Activated CD4-positive, alpha-beta T cell treated with anti-CD3 and anti-CD28 coated beads, Interleukin-2, Interleukin-6, amounts not matched to agents 100 ng/mL and 50 ng/mL, durations not matched to agents 16 hours and 8 hours (primary cell): ENCODE results near the gene TMEM63A.
"Not testable (repeated sequence)": the region's sequence is repeated elsewhere in the genome, so short reads cannot be mapped to it uniquely, and the experiment has no call there.

Experiments
- DNase-seq: peaks from one replicate; pipeline ENCODE4 v3.0.0-alpha.2; 2020

TMEM63A gene

DNA sequence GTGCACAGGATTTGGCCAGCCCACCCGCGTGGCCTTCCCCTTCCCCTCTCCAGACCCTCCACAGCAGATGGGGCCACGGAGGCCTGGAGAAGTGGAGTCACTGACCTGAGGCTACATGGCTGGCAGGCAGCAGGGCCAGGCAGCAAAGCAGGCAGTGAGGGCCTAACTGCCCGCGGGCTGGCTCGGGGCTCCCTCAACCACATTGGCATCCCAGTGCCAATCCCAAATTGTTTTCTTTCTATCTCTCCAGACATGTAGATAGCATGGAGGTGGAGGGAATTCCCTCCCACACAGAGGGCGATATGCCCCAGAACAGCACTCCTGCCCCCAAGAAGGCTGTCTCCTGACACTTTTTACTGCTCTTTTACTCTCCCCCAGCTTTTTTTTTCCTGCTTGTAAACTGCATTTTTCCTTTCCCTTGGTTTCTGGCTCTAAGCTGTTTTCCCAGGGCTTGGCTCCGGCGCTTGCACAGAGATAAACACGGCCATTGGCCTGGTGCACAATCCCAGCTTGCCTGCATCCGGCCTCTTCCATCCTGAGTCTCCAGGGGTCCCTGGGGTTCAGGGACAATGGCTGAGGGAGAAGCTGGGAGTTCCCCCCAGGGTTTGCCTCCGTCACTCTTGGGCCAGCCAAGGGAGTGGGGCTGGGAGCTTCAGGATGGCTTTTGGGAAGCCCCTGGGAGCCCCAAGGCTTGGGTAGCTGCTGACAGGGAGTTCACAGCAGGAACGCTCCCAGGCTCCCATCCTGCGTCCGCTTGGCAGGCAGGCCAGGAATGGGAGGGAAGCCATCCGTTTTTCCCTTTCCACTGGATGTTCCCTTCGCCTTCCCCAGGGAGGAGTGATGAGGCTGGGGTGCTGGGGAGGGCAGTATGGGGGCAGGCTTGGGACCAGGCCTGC is 65.3 kb downstream of the TMEM63A start:
- DNase-seq = no peak

DNA sequence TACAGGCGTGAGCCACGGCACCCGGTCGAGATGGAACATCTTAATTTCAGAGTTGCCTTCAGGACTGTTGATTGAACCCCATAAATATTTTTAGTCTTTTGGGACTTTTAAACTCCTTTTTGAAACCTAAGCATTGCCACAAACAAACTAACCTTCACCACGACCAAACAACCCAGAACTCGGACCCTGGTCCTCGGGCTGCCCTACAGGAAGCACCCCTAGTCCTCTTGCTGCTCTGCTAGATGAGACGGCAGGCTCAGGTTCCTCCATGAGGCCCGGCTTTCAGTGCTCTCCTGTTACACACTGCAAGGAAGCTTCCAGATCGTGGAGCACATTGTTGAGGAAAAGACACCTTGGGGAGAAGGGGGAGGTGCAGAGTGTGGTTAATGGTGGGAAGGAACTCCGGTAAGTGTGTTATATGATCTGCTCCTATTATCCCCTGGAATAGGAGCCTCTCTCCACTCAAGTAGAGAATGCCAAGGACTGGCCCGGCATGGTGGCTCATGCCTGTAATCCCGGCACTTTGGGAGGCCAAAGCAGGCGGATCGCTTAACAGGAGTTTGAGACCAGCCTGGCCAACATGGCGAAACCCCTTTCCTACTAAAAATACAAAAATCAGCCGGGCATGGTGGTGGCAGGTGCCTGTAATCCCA is 66.5 kb downstream of the TMEM63A start:
- no peak for DNase-seq

DNA sequence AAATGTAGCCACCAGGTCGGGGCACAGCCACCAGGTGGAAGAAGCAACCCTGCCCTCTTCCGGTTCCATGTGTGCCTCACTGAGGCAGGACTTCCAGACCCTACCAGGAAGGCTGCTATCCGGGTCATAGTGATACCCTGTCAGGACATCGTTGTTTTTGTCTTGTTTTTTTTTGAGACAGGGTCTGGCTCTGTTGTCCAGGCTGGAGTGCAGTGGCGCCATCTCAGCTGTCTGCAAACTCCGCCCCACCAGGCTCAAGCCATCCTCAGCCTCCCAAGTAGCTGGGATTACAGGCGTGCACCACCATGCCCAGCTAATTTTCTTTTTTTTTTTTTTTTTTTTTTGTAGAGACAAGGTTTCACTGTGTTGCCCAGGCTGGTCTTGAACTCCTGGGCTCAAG is 67.1 kb downstream of the TMEM63A start:
- DNase-seq = not testable (repeated sequence)

DNA sequence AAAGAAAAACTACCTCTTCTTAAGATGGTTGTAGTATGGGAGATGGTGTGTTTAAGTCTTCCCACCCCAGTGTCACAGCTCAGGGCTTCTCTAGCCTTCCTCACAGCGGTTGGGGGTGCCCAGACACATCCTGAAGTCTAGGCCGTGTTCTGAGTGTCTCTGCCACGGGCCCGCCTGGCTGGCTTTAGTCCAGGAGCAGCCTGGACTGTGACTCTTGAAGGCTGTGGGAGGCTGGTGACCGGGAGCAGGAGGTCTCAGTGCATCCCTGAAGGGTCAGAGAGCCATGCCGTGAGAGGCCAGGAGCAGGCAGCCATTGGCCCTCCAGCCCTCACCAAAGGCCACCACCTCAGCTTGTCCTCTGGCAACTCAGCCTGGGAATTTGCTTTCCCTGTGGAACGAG is 67.8 kb downstream of the TMEM63A start:
- DNase-seq = no peak

DNA sequence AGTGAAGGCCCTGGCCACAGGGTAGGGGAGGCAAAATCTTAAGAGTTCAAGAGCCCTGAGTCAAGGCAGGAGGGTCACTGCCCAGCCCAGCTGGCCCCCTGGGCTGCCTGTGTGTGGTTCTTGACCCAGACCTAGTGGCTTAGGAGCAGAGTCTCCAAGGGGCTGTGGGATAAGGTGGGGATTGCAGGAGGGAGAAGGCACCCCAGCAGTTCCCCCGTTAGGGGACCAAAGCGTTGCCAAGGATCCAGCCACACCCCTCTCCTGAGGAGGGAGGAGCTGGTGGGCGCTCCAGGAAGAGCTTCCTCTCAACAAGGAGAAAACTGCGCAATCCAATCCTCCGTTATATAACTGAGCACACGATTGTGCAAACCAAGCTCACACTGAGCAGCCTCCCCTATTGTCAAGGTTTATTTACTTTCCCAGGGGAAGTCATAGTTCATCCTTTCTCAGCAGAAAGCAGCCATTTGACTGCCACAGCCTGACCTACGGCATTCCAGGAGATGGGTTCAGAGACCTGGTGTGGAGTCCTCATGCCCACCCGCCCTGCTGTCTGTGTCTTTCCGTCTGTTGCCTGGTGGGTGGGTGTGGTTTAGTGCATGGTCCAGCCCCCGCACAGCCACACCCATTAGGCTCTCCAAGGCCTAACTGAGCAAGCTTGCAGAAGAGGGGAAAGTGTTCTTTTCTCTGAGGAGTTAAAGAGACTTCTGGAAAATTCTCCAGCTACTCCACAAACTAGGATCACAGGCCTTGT is 68.8 kb downstream of the TMEM63A start:
- no peak for DNase-seq

DNA sequence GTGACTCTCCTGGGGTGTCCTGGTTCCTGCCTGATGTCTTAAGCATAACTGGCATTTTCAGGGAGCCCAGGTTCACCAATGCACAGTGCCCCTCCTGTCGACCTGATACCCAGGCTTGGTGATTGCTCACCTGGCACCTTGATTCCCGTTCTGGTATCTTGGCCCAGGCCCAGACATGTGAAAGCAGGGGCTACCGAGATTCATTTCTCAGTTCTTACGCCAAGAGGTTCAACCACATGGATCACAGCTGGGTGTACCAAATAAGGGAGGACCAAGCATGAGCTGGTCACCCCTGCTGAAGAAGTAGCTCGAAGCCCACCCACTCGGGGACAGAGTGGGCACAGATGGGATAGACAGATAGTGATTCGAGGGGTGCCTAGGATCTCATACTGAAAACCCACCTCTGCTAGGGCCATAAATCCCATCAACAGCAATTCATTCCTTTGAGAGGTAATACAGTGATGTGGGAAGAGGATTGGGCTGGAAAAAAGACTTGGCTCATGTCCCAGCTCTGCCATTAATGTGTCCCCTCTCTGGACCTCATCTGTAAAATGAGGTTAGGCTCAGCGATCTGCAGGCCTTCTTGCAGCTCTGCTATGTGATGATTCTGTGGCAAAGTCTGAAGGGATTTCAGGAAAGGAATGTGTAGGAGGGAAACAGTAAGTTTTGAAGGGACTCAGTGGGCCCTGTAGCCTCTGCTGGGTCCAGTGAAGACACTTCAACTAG is 69.5 kb downstream of the TMEM63A start:
- DNase-seq = no peak

DNA sequence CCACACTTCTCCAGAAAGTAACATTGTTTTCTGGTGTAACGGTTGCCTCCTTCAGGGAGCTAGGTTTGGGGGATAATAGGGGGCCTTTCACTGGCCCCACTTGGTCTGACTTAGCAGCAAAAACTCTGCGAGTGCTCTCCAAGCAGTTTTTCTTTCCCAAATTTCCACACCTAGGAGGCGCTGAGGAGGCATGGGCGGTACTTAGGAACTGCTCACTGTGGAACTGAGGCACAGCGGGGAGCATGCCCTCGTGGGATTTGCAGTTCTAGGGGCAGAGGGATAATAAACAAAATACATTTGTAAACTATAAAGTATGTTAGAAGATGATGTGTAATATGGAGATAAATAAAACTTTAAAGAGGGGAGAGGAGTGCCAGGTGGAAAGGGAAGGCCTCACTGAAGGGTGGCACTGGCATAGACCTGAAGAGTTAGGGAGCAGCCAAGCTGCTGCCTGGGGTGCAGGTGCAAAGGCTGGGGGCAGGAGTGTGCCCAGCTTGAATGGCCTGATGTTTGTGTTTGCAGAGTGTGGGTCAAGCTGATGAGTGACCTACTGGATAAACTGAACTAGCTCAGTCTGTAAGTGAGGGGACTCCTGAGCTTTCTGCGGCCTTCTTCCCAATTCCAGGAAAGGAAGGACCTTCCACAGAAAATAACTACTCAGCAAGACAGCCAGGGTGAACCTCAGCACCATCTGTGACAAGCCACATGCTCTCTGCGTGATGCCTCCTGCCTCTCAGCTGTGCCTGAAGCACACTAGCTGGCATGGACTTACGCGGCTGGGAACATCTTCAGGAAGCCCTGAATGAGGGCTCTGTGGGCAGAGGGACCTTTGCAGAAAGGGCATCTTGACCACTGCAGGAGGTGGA is 70.3 kb downstream of the TMEM63A start:
- no peak for DNase-seq

DNA sequence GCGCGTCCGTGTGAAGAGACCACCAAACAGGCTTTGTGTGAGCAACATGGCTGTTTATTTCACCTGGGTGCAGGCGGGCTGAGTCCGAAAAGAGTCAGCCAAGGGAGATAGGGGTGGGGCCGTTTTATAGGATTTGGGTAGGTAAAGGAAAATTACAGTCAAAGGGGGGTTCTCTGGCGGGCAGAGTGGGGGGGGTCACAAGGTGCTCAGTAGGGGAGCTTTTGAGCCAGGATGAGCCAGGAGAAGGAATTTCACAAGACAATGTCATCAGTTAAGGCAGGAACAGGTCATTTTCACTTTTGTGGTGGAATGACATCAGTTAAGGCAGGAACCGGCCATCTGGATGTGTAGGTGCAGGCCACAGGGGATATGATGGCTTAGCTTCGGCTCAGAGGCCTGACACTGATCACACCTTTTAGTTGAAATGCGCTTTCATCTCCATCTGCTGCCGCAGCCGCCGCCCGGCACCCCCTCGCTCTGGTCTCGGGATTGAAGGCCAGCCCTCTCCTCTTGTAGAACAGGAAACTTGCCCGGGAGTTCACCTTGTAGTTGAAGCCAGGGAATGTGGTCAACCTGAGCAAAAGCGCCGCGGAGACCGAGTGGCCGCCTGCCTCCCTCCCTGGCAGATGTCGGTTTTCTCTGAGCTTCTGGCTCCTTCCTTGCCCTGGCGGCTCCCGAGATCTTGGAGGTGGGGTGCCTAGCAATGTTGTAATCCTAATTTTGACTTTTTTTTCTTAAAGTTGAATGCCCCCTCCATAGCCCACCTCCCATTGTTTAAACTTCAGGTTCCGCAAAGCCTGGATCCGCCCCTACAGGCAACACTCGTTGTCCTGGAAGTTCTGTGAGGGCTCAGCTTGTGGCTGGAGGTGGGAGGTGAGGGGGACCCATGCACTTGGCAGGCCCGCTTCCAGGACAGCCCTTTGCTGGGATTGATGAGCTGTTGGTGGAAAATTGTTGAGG is 71.3 kb downstream of the TMEM63A start:
- not testable (repeated sequence) for DNase-seq

DNA sequence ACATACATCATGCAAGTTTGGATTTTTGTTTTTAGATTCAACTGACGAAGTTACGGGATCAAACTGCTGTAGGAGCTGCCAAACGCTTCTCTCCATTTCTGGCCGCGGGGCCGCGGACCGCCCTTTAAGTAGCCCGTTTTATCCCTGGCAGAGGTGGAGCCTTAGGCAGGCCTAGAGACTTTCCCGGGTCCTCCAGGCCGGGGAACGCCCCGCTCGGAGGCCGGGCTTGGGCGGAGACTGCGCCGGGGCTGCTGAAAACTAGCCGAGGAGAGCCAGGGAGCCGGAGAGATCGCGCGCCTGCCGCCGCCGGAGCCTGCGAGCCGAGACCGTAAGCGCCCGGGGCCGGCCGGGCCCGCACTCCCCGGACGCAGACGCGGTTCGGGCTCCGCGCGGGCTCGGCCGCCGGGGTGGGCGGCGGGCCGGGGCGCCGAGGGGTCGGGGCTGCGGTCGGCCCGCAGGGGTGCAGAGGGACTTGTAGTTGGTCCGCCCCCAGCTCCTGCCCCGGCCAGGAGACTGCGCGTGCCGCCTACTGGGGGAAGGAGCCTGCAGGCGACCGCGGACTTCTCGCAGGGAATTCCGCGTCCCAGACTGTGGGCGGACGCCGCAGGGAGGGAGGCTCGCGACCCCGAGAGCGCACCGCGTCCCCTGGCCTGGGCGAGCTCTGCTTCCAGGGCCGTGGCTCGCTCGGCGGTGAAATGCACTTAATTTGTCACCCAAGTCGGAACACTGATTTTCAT is 72.2 kb downstream of the TMEM63A start, which contains the start of gene EPHX1:
EPHX1 (plus strand) TSS at position 283 of the 737 bp plus-strand sequence. CDS start 18,606 bp downstream, outside the sequence.
- DNase-seq = peak; percentile 81

DNA sequence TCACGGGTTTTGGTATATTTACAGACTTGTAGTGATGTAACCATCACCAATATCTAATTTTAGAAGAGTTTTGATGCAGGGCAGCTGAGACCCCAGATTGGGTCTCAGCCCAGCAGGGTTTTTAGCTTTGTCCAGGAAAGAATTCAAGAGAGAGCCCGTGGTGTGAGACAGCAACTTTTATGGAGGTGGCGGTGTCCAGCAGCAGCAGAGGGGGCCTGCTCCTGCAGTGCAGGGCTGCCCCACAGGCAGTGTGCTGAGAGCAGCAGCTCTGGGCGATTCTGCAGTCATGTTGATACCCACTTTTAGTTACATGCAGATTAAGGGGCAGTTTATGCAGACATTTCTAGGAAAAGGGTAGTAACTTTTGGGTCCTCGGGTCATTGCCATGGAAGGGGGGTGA is 74.0 kb downstream of the TMEM63A start:
- no peak for DNase-seq

DNA sequence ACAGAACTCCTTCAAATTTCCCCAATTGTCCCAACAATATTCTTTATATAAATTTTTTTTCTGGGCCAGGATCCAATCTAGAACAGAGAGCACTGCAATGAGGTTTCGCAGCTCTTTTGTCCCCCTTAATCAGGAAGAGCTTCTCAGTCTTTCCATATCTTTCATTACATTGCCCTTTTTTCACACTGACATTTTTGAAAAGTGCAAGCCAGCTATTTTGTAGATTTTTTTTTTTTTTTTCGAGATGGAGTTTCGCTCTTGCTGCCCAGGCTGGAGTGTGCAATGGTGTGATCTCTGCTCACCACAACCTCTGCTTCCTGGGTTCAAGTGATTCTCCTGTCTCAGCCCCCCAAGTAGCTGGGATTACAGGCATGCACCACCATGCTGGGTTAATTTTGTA is 75.4 kb downstream of the TMEM63A start:
- not testable (repeated sequence) for DNase-seq

DNA sequence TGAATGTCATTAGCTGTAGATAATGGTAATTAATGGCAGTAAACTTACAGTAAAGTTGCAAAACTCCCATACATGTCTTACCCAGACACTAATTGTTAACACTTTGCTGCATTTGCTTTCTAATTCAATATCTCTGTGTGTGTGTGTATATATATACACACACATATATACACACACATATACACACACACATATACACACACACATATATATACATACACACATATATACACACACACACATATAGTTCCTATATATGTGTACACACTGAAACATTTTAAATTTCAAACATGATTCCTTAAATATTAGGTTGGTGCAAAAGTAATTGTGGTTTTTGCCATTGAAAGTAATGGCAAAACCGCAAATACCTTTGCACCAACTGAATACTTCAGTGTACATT is 75.9 kb downstream of the TMEM63A start:
- DNase-seq = no peak

DNA sequence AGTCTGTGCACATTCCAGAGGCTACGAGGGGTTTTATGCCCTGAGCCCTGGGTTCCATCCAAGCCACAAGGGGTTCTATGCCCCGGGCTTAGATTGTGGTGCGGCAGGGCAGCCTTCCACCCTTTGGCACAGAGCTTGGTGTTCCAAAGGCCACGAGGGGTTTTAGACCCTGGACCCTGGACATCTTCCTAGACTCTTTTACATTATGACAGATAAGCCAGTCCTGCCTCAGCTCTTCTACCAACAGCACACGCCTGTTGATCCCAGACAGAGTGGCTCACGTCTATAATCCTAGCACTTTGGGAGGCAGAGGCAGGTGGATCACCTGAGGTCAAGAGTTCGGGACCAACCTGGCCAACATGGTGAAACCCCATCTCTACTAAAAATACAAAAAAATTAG is 81.0 kb downstream of the TMEM63A start:
- not testable (repeated sequence) for DNase-seq

DNA sequence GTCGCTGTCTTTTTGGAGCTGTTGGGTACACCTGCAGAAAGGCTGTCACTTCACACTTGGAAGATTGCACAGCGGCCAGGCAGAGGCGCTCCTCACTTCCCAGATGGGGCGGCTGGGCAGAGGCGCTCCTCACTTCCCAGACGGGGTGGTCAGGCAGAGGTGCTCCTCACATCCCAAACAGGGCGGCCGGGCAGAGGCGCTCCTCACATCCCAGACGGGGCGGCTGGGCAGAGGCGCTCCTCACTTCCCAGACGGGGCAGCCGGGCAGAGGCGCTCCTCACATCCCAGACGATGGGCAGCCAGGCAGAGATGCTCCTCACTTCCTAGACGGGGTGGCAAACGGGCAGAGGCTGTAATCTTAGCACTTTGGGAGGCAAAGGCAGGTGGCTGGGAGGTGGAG is 86.1 kb downstream of the TMEM63A start:
- DNase-seq = not testable (repeated sequence)
